Measurements from ENCODE around the gene CCDC97.
A peak's percentile ranks its signal among the peaks of the same experiment; 100 is the strongest.

DNA sequence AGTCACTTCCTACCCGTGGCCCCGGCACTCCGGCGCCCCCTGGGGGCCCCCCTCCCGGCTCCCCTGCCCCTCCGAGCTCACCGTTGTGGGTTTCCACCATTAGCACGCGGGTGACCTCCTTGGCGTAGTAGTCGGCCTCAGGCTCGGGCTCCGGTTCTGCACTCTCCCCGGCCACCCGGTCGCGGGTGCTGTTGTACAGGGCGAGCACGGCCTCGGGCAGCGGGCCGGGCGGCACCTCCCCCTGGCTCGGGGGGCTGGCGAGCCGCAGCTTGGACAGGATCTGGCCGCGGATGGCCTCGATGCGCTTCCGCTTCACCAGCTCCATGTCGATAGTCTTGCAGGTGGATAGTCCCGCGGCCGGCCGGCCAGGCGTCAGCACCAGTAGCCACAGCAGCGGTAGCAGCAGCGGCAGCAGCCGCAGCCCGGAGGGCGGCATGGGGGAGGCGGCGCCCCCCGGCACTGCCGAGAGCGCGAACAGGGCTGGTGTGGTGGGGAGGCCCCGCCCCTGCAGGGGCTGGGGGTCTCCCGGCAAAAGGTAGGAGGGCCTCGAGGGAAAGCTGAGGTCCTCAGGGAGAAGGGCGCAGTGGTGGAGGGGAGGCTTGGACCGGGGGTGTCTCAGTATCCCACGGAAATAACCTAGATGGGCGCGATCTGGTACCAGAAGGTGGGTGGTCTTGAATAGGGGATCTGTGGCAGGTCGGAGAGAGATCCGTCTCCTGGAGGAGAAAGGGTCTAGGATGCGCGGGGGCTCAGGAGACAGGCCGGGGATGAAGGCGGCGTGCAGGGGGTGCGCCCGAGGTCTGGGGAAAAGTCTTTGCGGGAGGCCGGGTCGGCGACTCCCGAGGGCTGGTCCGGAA, 42.9 kb downstream of the CCDC97 start:
- no peak for TF ChIP-seq EZH2 (IDR thresholded peaks at IDR 0.05; ENCODE audit: insufficient read depth, low read length)
- TF ChIP-seq, protein P1, sequence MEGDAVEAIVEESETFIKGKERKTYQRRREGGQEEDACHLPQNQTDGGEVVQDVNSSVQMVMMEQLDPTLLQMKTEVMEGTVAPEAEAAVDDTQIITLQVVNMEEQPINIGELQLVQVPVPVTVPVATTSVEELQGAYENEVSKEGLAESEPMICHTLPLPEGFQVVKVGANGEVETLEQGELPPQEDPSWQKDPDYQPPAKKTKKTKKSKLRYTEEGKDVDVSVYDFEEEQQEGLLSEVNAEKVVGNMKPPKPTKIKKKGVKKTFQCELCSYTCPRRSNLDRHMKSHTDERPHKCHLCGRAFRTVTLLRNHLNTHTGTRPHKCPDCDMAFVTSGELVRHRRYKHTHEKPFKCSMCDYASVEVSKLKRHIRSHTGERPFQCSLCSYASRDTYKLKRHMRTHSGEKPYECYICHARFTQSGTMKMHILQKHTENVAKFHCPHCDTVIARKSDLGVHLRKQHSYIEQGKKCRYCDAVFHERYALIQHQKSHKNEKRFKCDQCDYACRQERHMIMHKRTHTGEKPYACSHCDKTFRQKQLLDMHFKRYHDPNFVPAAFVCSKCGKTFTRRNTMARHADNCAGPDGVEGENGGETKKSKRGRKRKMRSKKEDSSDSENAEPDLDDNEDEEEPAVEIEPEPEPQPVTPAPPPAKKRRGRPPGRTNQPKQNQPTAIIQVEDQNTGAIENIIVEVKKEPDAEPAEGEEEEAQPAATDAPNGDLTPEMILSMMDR (IDR thresholded peaks at IDR 0.05; ENCODE audit: insufficient read depth, low read depth, low read length): peak; percentile 21
